ENCODE results near the gene MLPH.

GRCh38 chr2:237591141-237591881 is 104.3 kb downstream of the MLPH start:
- TF ChIP-seq, protein P1, sequence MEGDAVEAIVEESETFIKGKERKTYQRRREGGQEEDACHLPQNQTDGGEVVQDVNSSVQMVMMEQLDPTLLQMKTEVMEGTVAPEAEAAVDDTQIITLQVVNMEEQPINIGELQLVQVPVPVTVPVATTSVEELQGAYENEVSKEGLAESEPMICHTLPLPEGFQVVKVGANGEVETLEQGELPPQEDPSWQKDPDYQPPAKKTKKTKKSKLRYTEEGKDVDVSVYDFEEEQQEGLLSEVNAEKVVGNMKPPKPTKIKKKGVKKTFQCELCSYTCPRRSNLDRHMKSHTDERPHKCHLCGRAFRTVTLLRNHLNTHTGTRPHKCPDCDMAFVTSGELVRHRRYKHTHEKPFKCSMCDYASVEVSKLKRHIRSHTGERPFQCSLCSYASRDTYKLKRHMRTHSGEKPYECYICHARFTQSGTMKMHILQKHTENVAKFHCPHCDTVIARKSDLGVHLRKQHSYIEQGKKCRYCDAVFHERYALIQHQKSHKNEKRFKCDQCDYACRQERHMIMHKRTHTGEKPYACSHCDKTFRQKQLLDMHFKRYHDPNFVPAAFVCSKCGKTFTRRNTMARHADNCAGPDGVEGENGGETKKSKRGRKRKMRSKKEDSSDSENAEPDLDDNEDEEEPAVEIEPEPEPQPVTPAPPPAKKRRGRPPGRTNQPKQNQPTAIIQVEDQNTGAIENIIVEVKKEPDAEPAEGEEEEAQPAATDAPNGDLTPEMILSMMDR (IDR thresholded peaks at IDR 0.05): no peak
- no peak for TF ChIP-seq ZFX (IDR thresholded peaks at IDR 0.05; ENCODE audit: borderline replicate concordance)

All from 22Rv1 (cell line).